Esophagus squamous epithelium (tissue), 4 donors: ENCODE measurements around the gene SH3GL1.

Experiments
- CTCF ChIP-seq, 6 experiments: fragments of 450-650 bp in 4 of 6; fragments of 200-600 bp in 2 of 6; sonication (generic) in 2 of 6; IDR thresholded peaks; one replicate each; pipeline ENCODE4 v1.5.1; 2016 to 2019; ENCODE audit warnings: antibody characterized with exemption in 6 of 6, mild to moderate bottlenecking in 4 of 6, moderate library complexity in 4 of 6
- POLR2A ChIP-seq, 4 donors: fragments of 450-650 bp; IDR thresholded peaks; one replicate each; pipeline ENCODE4 v1.6.1; 2017; ENCODE audit warnings: antibody characterized with exemption in 4 of 4, mild to moderate bottlenecking in 4 of 4, moderate library complexity in 3 of 4

GRCh38 chr19:4429771-4430171 is 29.4 kb upstream of the SH3GL1 start:
- TF ChIP-seq CTCF (IDR thresholded peaks at IDR 0.05) = no peak
- TF ChIP-seq POLR2A (IDR thresholded peaks at IDR 0.05) = no peak
